NCI-H345 treated with DMSO at 0.1 percent for 48 hours (cell line): ENCODE measurements around the gene SLC39A1.

Source experiments
- DNase-seq: peaks from one replicate; lab custom pipeline; 2025; ENCODE audit not compliant: unreplicated experiment; lab: John Stamatoyannopoulos, UW

SLC39A1 gene

DNA sequence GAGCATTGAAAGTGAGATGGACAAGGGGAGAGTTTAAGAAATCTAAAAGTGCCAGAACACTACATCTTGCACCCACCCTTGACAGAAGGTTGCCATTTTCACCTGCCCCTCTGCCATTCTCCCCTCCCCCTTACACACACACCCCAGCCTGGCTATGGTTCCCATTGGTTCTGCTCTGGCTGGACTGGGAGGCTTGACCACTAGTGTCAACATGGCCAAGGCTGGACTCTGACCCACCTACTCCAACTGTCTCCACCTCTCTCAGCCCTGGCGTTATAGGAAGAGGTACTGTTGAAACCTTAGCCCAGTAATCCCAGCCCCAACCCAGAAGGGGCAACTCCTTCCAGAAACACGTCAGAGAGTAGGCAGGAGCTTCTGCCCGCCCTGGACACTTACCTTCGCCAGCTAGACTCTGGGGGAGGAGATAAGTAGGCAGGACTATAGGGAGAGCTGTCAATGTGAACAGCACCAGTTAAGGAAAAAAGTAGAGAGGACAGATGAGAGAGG is 9.4 kb downstream of the SLC39A1 start:
- DNase-seq: no peak

DNA sequence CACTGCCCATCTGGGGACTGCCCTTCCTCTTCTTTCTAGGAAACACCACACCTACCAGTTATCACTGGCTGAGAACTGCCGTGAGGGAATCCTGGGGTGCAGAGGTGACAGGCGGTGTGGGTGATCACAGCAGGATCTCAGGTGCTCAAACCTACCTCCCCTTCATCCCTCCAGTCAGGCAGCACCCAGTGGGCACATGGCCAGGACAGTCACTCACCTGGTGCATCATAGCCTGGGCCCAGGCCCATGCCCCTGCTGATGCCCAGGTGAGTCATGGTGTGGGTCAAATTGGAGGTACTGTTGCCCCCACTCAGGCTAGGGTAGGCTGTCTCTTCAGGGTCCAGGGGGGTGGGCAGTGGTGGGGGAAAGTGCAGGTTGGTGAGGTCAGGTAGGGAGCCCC is 11.5 kb downstream of the SLC39A1 start:
- DNase-seq: no peak

- DNase-seq: no peak
These were observed 12.2 kb downstream of the SLC39A1 start for GRCh38 chr1:153951183-153951582.

- DNase-seq: peak; percentile 70
These were observed 16.6 kb downstream of the SLC39A1 start, which contains the start of gene DENND4B for GRCh38 chr1:153946622-153947241. DENND4B (minus strand) TSS chr1:153946718; CDS start chr1:153944374, 2,344 bp downstream.

DNA sequence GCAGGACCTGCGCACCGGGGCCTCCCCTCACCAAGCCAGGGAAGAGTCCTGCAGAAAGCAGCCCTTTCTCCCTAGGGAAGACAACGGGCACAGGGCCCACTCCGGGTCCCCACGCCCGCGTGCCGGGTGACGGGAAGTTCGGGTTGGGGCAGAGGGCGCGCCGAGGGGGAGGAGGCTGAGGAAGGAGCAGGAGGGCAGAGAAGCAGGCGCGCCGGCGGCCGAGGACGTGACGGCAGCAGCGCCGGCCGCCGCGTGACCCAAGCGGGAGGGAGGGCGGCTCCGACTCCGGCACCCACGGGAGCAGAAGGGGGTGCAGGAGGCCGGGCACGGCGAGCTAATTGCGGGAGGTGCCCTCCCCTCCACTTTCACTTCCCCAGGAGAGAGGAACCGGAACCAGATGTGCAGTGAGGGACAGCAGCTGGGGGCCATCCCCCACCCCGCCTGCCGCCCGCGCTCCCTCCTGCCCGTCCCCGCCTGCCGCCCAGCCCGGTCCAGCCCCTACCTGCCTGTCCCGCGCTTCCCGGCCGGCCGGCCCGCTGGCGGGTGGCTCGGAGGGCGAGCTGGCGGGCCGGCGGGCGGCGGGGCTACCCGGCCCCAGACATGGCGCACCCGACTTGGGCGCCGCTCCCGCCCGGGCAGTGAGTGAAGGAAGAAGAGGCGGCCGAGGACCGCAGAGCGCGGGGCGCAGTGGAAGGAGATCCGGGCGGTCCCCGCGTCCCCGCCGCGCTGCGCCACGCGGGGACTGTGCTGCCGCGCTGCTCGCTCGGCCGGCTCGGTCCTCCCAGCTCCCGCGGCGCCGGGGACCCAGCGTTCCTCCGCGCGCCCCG is 17.3 kb downstream of the SLC39A1 start:
- DNase-seq: no peak

GRCh38 chr1:153945131-153945794 is 18.1 kb downstream of the SLC39A1 start:
- DNase-seq: no peak

DNA sequence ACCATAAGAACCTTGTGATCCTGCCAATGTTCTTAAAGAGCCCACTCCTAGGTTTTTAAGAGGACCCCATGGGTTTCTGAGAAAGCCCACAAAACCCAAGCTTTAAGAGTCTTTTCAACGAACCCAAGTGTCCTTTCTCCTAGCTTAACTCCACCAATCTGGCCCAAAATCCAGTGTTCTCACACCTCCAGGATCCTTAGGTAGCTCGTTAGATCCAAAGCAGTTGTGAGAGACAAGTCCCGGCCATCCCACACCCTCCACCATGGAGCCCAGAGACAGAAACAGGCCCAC is 18.6 kb downstream of the SLC39A1 start:
- DNase-seq: no peak

GRCh38 chr1:153944005-153944826 is 19.1 kb downstream of the SLC39A1 start:
- DNase-seq: no peak

DNA sequence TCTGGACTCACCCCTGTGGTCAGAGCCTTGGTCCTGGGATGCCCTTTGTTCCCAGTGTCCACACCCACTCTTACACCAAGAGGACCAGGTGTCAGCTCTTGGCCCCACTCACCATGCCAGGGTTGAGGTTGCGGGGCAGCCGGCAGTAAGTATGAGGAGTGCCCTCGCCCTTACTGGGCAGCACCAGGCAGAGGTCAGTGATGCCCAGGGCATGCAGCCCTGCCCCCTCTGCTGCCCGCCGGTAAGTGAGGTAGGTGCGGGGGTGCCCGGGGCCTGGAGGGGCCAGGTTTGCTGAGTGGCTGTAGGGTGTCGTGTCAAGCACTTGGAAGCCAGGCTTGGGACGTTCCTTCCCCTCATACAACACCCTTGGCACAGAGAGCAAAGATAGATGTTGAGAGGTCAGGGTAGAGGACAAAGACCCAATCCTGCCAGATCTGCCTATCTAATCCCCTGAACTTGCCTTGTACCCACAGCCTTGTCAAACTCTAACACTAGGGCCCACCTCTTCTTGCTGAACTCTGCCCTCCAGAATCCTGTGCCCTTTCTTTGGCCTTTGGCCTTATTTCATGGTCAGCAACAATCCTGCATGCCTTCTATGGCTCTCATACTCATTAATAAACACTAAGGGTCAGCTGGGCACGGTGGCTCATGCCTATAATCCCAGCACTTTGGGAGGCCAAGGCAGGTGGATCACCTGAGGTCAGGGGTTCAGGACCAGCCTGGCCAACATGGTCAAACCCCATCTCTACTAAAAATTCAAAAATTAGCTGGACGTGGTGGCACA is 20.4 kb downstream of the SLC39A1 start:
- no peak for DNase-seq

- no peak for DNase-seq
These were observed 21.3 kb downstream of the SLC39A1 start for GRCh38 chr1:153941826-153942725.

DNA sequence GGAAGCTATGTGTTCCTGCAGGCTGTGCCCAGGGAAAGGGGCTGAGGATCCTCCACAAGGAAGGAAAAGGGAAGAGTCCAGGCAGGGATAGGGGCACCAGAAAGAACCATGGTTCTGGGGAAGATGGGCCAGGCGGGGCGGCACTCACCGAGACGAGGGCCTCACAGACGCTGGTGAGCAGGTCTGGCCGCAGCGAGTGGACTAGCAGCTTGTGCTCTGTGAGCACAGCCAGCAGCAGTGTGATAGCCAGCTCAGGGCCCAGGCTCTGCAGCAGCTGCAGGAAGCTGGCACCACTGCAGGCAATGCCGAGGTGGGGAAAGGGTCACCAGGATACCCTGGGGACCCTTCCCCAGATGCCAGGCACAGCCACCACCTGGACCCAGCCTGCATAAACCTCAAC is 22.6 kb downstream of the SLC39A1 start:
- no peak for DNase-seq

GRCh38 chr1:153939476-153939875 is 23.9 kb downstream of the SLC39A1 start:
- DNase-seq: no peak

DNA sequence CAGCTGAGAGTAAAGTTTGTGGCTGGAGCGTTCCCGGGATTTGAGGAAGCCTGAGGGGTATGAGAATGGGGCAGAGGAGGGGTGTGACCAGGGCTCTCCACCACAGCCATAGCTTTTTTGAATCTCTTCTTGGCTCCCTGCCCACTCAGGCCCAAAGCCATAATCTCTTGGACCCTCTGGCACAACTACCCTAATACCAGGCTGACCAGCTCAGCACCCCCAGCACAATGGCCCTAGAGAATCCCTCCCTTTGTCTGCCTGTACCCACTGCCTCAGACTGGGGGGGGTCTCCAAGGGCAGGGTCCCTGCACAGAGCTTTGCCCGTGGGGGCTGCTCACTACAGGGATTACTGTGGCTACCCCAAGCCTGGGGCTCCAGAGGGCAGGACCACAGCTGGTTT is 24.3 kb downstream of the SLC39A1 start:
- no peak for DNase-seq

DNA sequence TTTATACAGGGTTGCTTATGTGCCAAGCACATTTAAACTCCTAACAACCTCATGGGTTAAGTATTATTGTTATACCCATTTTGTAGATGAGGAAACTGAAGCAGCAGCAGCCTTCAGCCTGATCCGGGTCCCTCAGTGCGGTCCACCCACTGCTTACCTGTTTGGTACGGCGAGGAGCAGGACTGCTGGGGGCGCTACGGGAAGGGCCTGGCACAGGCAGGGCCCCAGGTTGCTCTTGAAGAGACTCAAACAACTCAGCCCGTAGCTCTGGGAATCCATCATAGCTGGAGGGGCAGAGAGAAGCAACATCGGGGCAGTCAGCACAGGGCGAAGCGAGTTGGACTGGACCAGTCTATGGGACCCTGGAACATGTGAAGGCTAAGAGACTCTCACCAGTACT is 26.0 kb downstream of the SLC39A1 start:
- DNase-seq: no peak

- DNase-seq: no peak
These were observed 27.1 kb downstream of the SLC39A1 start for GRCh38 chr1:153936011-153936802.

DNA sequence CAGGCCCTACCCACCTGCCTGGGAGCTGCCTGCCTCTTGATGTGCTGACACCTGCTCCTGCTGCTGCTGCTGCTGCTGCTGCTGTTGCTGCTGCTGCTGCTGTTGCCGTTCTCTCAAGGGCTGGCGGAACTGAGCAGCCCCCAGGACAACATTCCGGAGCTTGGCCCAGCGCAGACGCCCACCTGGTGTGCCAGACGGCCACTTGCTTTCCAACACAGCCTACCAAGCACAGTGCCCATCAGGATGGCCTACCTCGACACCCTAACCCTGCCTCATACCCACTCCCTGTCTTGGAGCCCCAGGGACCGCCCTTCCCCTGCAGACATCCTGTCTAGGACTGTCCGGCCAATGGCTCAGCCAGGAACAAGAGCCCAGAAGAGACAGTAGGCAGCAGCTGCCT is 28.6 kb downstream of the SLC39A1 start:
- DNase-seq: no peak

DNA sequence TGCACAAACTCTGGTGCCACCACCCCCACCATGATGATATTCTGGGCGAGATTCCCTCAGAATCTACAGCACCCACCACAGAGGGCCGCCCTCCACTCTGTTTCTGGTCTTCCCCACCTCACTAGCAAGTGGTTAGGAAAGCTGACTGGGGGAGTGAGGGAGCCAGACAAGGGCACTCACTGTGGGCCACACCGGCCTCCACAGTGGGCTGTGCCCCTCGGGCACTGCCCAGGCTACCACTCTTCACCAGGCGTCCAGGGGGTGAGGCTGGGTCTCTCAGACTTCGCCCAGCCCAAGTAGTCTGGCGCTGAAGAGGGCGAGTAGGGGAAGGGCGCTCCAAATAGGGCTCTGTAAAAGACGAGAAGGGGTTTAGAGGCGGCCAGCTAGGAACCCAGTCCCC is 29.4 kb downstream of the SLC39A1 start:
- no peak for DNase-seq

GRCh38 chr1:153933430-153933829 is 29.9 kb downstream of the SLC39A1 start:
- no peak for DNase-seq
